ENCODE results near the gene CNNM3. TPM values are rescaled to one million over a fixed set of nuclear protein-coding genes. Genes with fewer than 3 reads are reported as not detected.

CNNM3 gene
- total and polyA plus RNA-seq, 4 donors = 10.0 to 19.8 (median 16.1) TPM

GRCh38 chr2:96807127-96807471, 9.0 kb upstream of the CNNM3 start (continued):
- TF ChIP-seq HNF4G (IDR thresholded peaks at IDR 0.05) (no peak), ATF3 (IDR thresholded peaks at IDR 0.05) (no peak), SP1 (IDR thresholded peaks at IDR 0.05) (no peak)

GRCh38 chr2:96808176-96808837, 7.8 kb upstream of the CNNM3 start:
- Histone ChIP-seq H3K4me3 (ENCODE audit: low read depth in 1 of 3, low read length in 3 of 3) (no peak overlapping the region), H3K4me1 (ENCODE audit: control insufficient read depth in 4 of 4, insufficient read depth in 4 of 4, low read length in 3 of 4) (peaks cover 0 to 6% (median 2%) of the 10 kb centered on the region in 4 donors), H3K9ac (ENCODE audit: low read depth in 1 of 2, low read length in 2 of 2) (no peak overlapping the region), H3K9me3 (ENCODE audit: control insufficient read depth in 4 of 4, low read length in 3 of 4) (no peaks in the 10 kb centered on the region), H3K27me3 (ENCODE audit: control insufficient read depth in 4 of 4, insufficient read depth in 4 of 4, low read length in 3 of 4) (no peaks in the 10 kb centered on the region), H3K27ac (ENCODE audit: low read depth in 1 of 2, low read length in 2 of 2) (no peak overlapping the region), H3K36me3 (ENCODE audit: control insufficient read depth in 4 of 4, insufficient read depth in 3 of 4, low read depth in 1 of 4, low read length in 3 of 4) (no peaks in the 10 kb centered on the region)
- TF ChIP-seq GABPA (IDR thresholded peaks at IDR 0.05 in 1 of 2, conservative IDR thresholded peaks at IDR 0.05 in 1 of 2) (no peak), MAX (IDR thresholded peaks at IDR 0.05) (no peak), TAF1 (conservative IDR thresholded peaks at IDR 0.05) (no peak), ATF3 (IDR thresholded peaks at IDR 0.05) (no peak), FOXA1 (IDR thresholded peaks at IDR 0.05) (no peak), HNF4A (conservative IDR thresholded peaks at IDR 0.05) (no peak), RAD21 (IDR thresholded peaks at IDR 0.05) (no peak), CTCF (IDR thresholded peaks at IDR 0.05; ENCODE audit: low read depth, low read length, missing input control) (no peak), NR2F2 (IDR thresholded peaks at IDR 0.05) (no peak), EGR1 (IDR thresholded peaks at IDR 0.05; ENCODE audit: low read depth in 2 of 2) (no peak), SP1 (IDR thresholded peaks at IDR 0.05) (no peak), HNF4G (IDR thresholded peaks at IDR 0.05) (no peak), YY1 (IDR thresholded peaks at IDR 0.05) (no peak), JUND (IDR thresholded peaks at IDR 0.05) (no peak), RXRA (IDR thresholded peaks at IDR 0.05) (no peak), ZBTB33 (IDR thresholded peaks at IDR 0.05) (no peak)
- 79% methylated on average over 10 of the region's 10 CpGs for WGBS
- DNase-seq (ENCODE audit: low spot score) = no peak

GRCh38 chr2:96809216-96809882, 6.7 kb upstream of the CNNM3 start:
- 95% methylated on average over 13 of the region's 13 CpGs for WGBS
- no peaks in the 10 kb centered on the region for H3K36me3 ChIP-seq (ENCODE audit: control insufficient read depth in 4 of 4, insufficient read depth in 3 of 4, low read depth in 1 of 4, low read length in 3 of 4)
- H3K27ac ChIP-seq (ENCODE audit: low read depth in 1 of 2, low read length in 2 of 2) = no peak overlapping the region
- no peak overlapping the region for H3K9ac ChIP-seq (ENCODE audit: low read depth in 1 of 2, low read length in 2 of 2)
- H3K4me3 ChIP-seq (ENCODE audit: low read depth in 1 of 3, low read length in 3 of 3) = no peak overlapping the region
- DNase-seq (ENCODE audit: low spot score) = no peak
- H3K4me1 ChIP-seq (ENCODE audit: control insufficient read depth in 4 of 4, insufficient read depth in 4 of 4, low read length in 3 of 4) = peaks cover 0 to 6% (median 2%) of the 10 kb centered on the region in 4 donors
- H3K9me3 ChIP-seq (ENCODE audit: control insufficient read depth in 4 of 4, low read length in 3 of 4) = no peaks in the 10 kb centered on the region
- no peaks in the 10 kb centered on the region for H3K27me3 ChIP-seq (ENCODE audit: control insufficient read depth in 4 of 4, insufficient read depth in 4 of 4, low read length in 3 of 4)
- TF ChIP-seq TAF1 (conservative IDR thresholded peaks at IDR 0.05) = no peak
- no peak for TF ChIP-seq HNF4G (IDR thresholded peaks at IDR 0.05)
- no peak for TF ChIP-seq NR2F2 (IDR thresholded peaks at IDR 0.05)
- TF ChIP-seq RXRA (IDR thresholded peaks at IDR 0.05) = no peak
- no peak for TF ChIP-seq EGR1 (IDR thresholded peaks at IDR 0.05; ENCODE audit: low read depth in 2 of 2)
- TF ChIP-seq ATF3 (IDR thresholded peaks at IDR 0.05) = no peak
- TF ChIP-seq CTCF (IDR thresholded peaks at IDR 0.05; ENCODE audit: low read depth, low read length, missing input control) = no peak
- TF ChIP-seq FOXA1 (IDR thresholded peaks at IDR 0.05) = no peak
- no peak for TF ChIP-seq JUND (IDR thresholded peaks at IDR 0.05)
- TF ChIP-seq RAD21 (IDR thresholded peaks at IDR 0.05) = no peak
- no peak for TF ChIP-seq ZBTB33 (IDR thresholded peaks at IDR 0.05)
- TF ChIP-seq SP1 (IDR thresholded peaks at IDR 0.05) = no peak

All from liver (tissue), 9 donors.